ENCODE results near the gene CACNA1E.

The CACNA1E gene

GRCh38 chr1:181592255-181592859 is 109.0 kb downstream of the CACNA1E start:
- no peak for DNase-seq

GRCh38 chr1:181593042-181593441 is 109.7 kb downstream of the CACNA1E start:
- no peak for DNase-seq

- DNase-seq: no peak
Observed at GRCh38 chr1:181594553-181594952, 111.2 kb downstream of the CACNA1E start.

GRCh38 chr1:181595234-181595633 is 111.9 kb downstream of the CACNA1E start:
- no peak for DNase-seq

- no peak for DNase-seq
Observed at GRCh38 chr1:181601186-181601950, 118.1 kb downstream of the CACNA1E start.

- DNase-seq: no peak
Observed at GRCh38 chr1:181603735-181604410, 120.6 kb downstream of the CACNA1E start.

- no peak for DNase-seq
Observed at GRCh38 chr1:181604482-181605249, 121.3 kb downstream of the CACNA1E start.

GRCh38 chr1:181607524-181607923 is 124.2 kb downstream of the CACNA1E start:
- DNase-seq: no peak

- no peak for DNase-seq
Observed at GRCh38 chr1:181608386-181608785, 125.1 kb downstream of the CACNA1E start.

GRCh38 chr1:181608948-181609347 is 125.6 kb downstream of the CACNA1E start:
- no peak for DNase-seq

GRCh38 chr1:181612100-181612499 is 128.8 kb downstream of the CACNA1E start:
- DNase-seq: no peak

- no peak for DNase-seq
Observed at GRCh38 chr1:181618559-181618958, 135.2 kb downstream of the CACNA1E start.

- DNase-seq: no peak
Observed at GRCh38 chr1:181620183-181620582, 136.9 kb downstream of the CACNA1E start.

GRCh38 chr1:181623850-181624249 is 140.5 kb downstream of the CACNA1E start:
- no peak for DNase-seq

- DNase-seq: no peak
Observed at GRCh38 chr1:181626279-181626938, 143.1 kb downstream of the CACNA1E start.

GRCh38 chr1:181630398-181630797 is 147.1 kb downstream of the CACNA1E start:
- no peak for DNase-seq

GRCh38 chr1:181630838-181631237 is 147.5 kb downstream of the CACNA1E start:
- DNase-seq: no peak

GRCh38 chr1:181632492-181632891 is 149.2 kb downstream of the CACNA1E start:
- no peak for DNase-seq

- DNase-seq: no peak
Observed at GRCh38 chr1:181632960-181633359, 149.6 kb downstream of the CACNA1E start.

GRCh38 chr1:181635110-181635509 is 151.8 kb downstream of the CACNA1E start:
- DNase-seq: no peak

GRCh38 chr1:181637998-181638397 is 154.7 kb downstream of the CACNA1E start:
- no peak for DNase-seq

- DNase-seq: no peak
Observed at GRCh38 chr1:181640956-181641355, 157.6 kb downstream of the CACNA1E start.

- no peak for DNase-seq
Observed at GRCh38 chr1:181643631-181644030, 160.3 kb downstream of the CACNA1E start.

Data from suppressor macrophage treated with lipopolysaccharide for 1 hour (primary cell).